ENCODE measurements around the gene COLGALT1. TPM values are rescaled to one million over a fixed set of nuclear protein-coding genes. Genes with fewer than 3 reads are reported as not detected.

Gene COLGALT1
- total RNA-seq, 2 experiments from 2014 or later, result 36.1 to 38.9 TPM

DNA sequence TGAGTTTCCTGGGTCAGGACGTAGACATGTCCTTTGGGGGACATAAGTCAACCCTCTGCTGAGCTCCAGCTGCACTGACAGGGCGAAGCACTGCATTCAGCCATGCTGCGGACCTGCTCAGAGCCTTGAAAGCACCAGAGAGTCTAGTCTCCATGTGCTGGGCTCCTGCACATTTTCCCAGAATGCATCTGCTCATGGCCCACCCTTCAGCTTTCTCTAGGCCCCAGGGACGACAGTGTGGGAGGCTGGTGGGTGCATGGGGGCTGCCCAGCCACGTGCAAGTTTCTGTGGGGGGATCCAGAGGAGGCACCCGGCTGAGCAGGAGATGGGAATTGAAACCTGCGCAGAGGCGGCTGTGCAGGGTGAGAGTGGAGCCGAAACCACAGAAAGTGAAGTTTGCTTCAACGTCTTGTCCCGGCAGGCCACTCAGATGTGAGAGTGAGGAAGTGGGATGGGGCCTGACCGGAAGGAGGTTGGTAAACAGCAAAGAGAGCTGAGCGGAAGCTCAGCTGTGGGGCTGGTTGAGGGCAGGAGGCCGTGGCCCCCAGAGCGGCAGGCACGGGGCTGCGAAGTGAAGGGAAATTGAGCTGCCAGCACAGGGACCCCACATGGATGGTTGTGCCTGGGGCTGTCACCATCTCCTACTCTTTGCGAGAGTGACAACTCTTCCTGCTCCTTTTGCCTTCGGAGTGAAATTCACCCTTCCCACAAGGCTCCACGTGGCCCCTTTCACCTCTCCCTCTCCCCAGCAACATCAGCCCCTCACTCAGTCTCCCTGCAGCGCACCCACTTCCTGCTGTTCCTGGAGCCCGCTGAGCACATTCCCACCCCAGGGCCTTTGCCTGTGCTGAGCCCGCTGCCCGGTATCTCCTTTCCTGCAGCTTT is 32.2 kb upstream of the COLGALT1 start:
- POLR2A ChIA-PET, result interaction anchor here (0.6 to 3.5 kb wide), 7 partner anchors 9 to 120 kb away, joined by 3 to 17 read pairs (median 3); partner anchors contain the start of gene PGLS

DNA sequence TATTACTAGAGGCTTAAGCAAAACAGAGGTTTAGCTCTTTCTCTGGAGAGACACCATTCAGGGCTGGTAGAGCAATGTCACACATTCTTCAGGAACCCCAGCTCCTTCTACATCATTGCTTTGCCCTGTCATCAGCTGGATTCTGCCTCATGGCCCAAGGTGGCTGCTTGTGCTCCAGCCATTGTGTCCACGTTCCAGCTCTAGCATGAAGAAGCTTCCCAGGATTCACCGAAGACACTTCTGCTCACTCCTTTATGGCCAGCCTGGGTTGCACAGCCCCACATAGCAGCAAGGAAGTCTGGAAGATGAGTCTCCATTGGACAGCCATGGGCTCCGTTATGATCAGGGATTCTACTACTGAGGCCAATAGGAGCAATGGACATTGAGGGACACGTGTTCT is 30.8 kb upstream of the COLGALT1 start:
- no peak overlapping the region for H3K27ac Mint-ChIP-seq
- CTCF ChIA-PET, result no interaction called here

More for the DNA sequence above, 32.2 kb upstream of the COLGALT1 start:
- Mint-ChIP-seq H3K9me3 (peaks cover 4% of the 10 kb centered on the region), H3K27me3 (peaks cover 2% of the 10 kb centered on the region), H3K4me1 (peaks cover 24% of the 10 kb centered on the region), H3K27ac (peak overlapping the region; percentile 73), H3K36me3 (ENCODE audit: low read depth) (peaks cover 16% of the 10 kb centered on the region), H3K4me3 (peak overlapping the region; percentile 54)
- CTCF ChIA-PET, result interaction anchor here (1.3 to 1.5 kb wide), 2 partner anchors 12 to 27 kb away, joined by 4 to 9 read pairs; partner anchors contain the start of gene PGLS
- peak; percentile 78 for DNase-seq

DNA sequence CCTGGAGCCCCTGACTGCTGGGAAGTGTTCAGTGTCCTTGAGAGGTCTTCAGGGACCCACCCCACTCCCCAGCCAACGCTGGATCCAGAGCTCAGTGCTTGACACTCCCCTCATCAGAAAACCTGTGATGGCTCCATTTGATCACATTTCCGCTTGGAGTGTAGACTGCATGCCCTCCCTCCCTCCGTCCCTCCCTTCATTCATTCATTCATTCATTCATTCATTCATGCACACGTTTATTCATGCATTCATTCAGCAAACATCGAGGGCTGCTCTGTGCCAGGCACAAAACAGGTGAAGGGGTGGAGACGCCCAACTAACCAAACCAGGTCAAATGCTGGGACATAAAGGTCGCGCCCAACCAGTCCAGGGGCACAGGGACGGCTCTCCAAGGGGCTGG is 30.3 kb upstream of the COLGALT1 start:
- H3K36me3 Mint-ChIP-seq (ENCODE audit: low read depth), result peaks cover 8% of the 10 kb centered on the region
- H3K4me1 Mint-ChIP-seq, result peaks cover 24% of the 10 kb centered on the region
- peaks cover 8% of the 10 kb centered on the region for H3K9me3 Mint-ChIP-seq
- H3K27ac Mint-ChIP-seq, result no peak overlapping the region
- DNase-seq, result no peak
- H3K4me3 Mint-ChIP-seq, result no peak overlapping the region
- H3K27me3 Mint-ChIP-seq, result peaks cover 7% of the 10 kb centered on the region
- ChIA-PET CTCF (no interaction called here), POLR2A (interaction anchor here (3.0 kb wide), 1 partner anchor 11 kb away, joined by 17 read pairs; no protein-coding TSS in a partner anchor)

More for the DNA sequence above, 30.8 kb upstream of the COLGALT1 start:
- H3K4me3 Mint-ChIP-seq, result no peak overlapping the region
- peaks cover 8% of the 10 kb centered on the region for H3K9me3 Mint-ChIP-seq
- H3K27me3 Mint-ChIP-seq, result peaks cover 7% of the 10 kb centered on the region
- POLR2A ChIA-PET, result interaction anchor here (3.0 to 3.5 kb wide), 2 partner anchors 11 to 13 kb away, joined by 16 to 17 read pairs; partner anchors contain the start of gene PGLS
- DNase-seq, result no peak
- peaks cover 12% of the 10 kb centered on the region for H3K36me3 Mint-ChIP-seq (ENCODE audit: low read depth)
- peaks cover 24% of the 10 kb centered on the region for H3K4me1 Mint-ChIP-seq

DNA sequence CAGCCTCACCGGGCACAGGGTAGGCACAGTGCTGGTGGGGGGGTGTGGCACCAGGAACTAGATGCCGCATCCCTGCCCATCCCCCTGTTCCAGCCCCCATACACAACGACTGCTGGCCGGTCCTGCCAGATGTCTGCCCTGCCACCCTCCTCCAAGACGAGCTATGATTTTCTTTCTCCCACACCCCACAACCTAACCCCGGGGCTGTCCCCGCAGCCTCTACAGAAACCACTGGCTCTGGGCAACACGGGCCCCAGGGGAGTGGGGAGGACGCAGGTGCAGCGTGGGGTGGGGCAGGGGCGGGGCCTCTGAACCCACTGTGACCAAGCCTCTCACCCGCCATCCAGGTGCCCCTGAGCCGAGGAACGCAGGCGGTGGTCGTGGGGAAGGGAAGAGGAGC is 28.5 kb upstream of the COLGALT1 start:
- Mint-ChIP-seq H3K4me3 (no peak overlapping the region), H3K9me3 (peaks cover 8% of the 10 kb centered on the region), H3K27me3 (peaks cover 8% of the 10 kb centered on the region), H3K27ac (no peak overlapping the region), H3K4me1 (peaks cover 24% of the 10 kb centered on the region), H3K36me3 (ENCODE audit: low read depth) (peaks cover 6% of the 10 kb centered on the region)
- ChIA-PET CTCF (interaction anchor here (0.6 to 0.7 kb wide), 2 partner anchors 23 to 58 kb away, joined by 3 read pairs; no protein-coding TSS in a partner anchor), POLR2A (no interaction called here)
- no peak for DNase-seq

DNA sequence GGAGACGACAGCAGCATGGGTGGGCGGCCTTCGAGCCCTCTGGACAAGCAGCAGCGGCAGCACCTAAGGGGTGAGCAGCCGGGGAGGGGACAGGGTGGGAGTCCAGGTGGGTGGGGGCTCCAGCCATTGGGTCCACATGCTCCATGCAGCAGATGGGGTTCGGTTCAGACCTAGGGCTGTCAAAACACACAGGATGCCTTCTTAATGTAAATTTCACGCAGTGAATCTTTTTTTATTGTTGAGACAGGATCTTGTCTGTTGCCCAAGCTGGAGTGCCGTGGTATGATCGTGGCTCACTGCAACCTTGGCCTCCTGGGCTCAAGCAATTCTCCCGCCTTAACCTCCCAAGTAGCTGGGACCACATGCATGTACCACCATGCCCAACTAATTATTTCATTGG is 28.1 kb upstream of the COLGALT1 start:
- no peak for DNase-seq
- Mint-ChIP-seq H3K27ac (no peak overlapping the region), H3K27me3 (peaks cover 8% of the 10 kb centered on the region), H3K9me3 (peaks cover 8% of the 10 kb centered on the region), H3K36me3 (ENCODE audit: low read depth) (peaks cover 6% of the 10 kb centered on the region), H3K4me3 (no peak overlapping the region), H3K4me1 (peaks cover 23% of the 10 kb centered on the region)
- POLR2A ChIA-PET, result no interaction called here
- CTCF ChIA-PET, result interaction anchor here (0.6 to 2.3 kb wide), 2 partner anchors 24 to 31 kb away, joined by 3 to 5 read pairs; no protein-coding TSS in a partner anchor

DNA sequence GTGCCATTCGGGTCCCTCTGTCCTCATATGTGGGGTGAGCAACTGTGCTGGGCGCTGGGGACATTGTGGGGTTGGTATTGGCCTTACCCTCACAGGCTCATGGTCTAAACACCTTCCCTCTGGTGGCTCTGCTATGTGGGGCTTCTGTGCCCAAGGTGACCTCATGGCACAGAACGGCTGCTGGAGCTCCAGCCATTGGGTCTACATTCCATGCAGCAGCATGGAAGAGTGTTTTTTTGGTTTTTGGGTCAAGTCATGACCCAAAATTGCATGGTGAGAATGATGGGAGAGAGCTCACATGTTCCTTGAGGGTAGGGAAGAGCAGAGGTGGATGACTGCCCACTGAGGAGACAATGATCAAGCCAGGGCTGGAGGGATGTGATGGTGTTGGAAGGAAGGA is 26.8 kb upstream of the COLGALT1 start:
- peaks cover 8% of the 10 kb centered on the region for H3K27me3 Mint-ChIP-seq
- no peaks in the 10 kb centered on the region for H3K36me3 Mint-ChIP-seq (ENCODE audit: low read depth)
- no peak overlapping the region for H3K27ac Mint-ChIP-seq
- DNase-seq, result no peak
- CTCF ChIA-PET, result interaction anchor here (1.4 to 2.3 kb wide), 2 partner anchors 17 to 32 kb away, joined by 3 to 5 read pairs; partner anchors contain the start of gene PGLS
- POLR2A ChIA-PET, result interaction anchor here (1.7 kb wide), 1 partner anchor 17 kb away, joined by 5 read pairs; the partner anchor contains the start of gene PGLS
- no peak overlapping the region for H3K4me3 Mint-ChIP-seq
- H3K9me3 Mint-ChIP-seq, result peaks cover 8% of the 10 kb centered on the region
- H3K4me1 Mint-ChIP-seq, result peaks cover 10% of the 10 kb centered on the region

DNA sequence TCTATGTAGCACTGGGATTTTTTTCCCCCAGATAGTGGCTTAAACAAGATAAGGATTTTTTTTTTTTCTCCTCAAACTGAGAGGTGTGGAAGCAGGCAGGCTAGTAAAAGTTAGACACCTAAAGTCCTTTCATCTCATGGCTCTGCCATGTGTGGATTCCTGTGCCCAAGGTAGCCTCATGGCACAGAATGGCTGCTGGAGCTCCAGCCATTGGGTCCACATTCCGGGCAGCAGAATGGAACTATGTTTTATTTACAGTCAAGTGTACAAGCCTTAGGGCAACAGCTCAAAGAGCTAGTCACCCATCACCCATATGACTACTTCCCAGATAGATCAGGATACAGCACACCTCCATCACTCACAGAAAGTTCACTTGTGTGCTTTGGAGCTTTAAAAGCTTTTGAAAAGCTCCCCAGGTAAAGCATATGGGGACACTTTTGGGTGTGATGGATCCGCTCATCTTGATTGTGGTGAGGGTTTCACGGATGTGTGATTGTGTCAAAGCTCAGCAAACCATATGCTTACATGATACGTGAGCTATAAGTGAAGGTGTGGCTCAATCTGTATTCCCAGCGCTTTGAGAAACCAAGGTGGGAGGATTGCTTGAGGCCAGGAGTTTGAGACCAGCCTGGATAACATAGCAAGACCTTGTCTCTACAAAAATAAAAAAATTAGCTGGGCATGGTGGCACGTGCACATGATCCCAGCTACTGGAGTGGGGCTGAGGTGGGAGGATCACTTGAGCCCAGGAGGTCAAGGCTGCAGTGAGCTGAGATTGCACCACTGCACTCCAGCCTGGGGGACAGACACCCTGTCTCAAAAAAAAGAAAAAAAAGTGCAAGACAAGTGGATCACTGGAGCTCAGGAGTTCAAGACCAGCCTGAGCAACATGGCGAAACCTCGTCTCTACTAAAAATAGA is 25.9 kb upstream of the COLGALT1 start:
- Mint-ChIP-seq H3K9me3 (peaks cover 8% of the 10 kb centered on the region), H3K27me3 (peaks cover 8% of the 10 kb centered on the region), H3K36me3 (ENCODE audit: low read depth) (no peaks in the 10 kb centered on the region), H3K27ac (no peak overlapping the region), H3K4me3 (no peak overlapping the region), H3K4me1 (peaks cover 3% of the 10 kb centered on the region)
- ChIA-PET CTCF (interaction anchor here (0.6 to 2.3 kb wide), 5 partner anchors 18 to 44 kb away, joined by 3 to 5 read pairs (median 3); partner anchors contain the start of gene PGLS), POLR2A (interaction anchor here (1.7 kb wide), 1 partner anchor 18 kb away, joined by 5 read pairs; the partner anchor contains the start of gene PGLS)
- no peak for DNase-seq

DNA sequence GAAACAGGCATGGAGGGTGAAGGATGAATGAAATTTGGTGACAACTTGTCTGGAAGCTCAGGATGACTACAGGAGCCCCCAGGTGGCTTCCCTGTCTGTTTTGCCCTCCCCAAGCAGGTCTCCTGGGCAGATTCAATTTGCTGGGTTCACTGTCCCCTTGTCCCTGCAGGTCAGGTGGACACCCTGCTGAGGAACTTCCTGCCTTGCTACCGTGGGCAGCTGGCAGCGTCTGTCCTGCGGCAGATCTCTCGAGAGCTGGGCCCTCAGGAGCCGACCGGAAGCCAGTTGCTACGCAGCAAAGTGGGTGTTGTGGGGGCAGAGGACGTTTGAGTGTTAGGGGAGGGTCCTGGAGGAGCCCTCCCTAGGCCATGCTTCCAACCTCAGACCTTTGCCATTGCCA is 24.9 kb upstream of the COLGALT1 start:
- Mint-ChIP-seq H3K36me3 (ENCODE audit: low read depth) (no peaks in the 10 kb centered on the region), H3K4me1 (no peaks in the 10 kb centered on the region), H3K27ac (no peak overlapping the region), H3K4me3 (no peak overlapping the region), H3K9me3 (peaks cover 4% of the 10 kb centered on the region), H3K27me3 (peaks cover 8% of the 10 kb centered on the region)
- ChIA-PET POLR2A (no interaction called here), CTCF (interaction anchor here (1.0 to 1.2 kb wide), 2 partner anchors 34 to 43 kb away, joined by 3 to 4 read pairs; no protein-coding TSS in a partner anchor)
- no peak for DNase-seq

DNA sequence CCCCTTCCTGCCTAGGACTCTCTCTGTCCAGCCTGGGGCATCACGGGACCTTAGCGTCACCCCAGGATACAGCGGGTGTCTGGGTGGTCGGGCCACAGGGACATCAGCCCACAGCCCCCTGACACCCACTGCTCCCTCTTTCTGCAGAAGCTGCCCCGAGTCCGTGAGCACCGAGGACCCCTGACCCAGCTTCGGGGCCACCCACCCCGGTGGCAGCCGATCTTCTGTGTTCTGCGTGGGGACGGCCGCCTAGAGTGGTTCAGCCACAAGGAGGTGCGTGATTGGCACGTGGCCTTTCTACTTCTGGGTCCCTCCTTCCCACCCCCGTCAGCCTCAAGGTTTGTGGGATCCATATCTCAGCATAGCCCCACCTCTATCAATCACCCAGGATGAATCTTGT is 23.3 kb upstream of the COLGALT1 start:
- Mint-ChIP-seq H3K27ac (no peak overlapping the region), H3K9me3 (peaks cover 4% of the 10 kb centered on the region), H3K4me1 (no peaks in the 10 kb centered on the region), H3K4me3 (no peak overlapping the region), H3K27me3 (peaks cover 6% of the 10 kb centered on the region), H3K36me3 (ENCODE audit: low read depth) (no peaks in the 10 kb centered on the region)
- POLR2A ChIA-PET, result no interaction called here
- CTCF ChIA-PET, result no interaction called here
- no peak for DNase-seq

DNA sequence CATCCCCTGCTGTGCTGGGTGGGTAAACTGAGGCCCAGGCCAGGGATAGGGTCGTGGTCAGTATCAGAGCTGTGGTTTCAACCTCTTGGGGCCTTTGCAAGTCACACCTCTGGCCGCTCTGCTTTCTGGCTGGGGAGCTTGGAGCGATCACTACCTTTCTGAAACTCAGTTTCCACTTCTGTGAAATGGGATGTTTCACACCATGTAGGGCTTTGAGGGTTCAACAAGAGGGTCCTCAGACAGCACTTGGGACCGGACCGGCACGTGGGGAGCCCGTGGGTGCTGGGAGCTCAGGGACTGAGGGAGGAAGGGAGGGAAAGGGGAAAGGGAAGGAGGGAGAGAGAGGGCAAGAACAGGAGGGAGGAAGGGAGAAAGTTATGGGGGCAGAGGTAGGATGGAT is 22.9 kb upstream of the COLGALT1 start:
- no peaks in the 10 kb centered on the region for H3K4me1 Mint-ChIP-seq
- no peak for DNase-seq
- peaks cover 8% of the 10 kb centered on the region for H3K27me3 Mint-ChIP-seq
- ChIA-PET CTCF (no interaction called here), POLR2A (no interaction called here)
- H3K27ac Mint-ChIP-seq, result no peak overlapping the region
- no peak overlapping the region for H3K4me3 Mint-ChIP-seq
- peaks cover 4% of the 10 kb centered on the region for H3K9me3 Mint-ChIP-seq
- H3K36me3 Mint-ChIP-seq (ENCODE audit: low read depth), result no peaks in the 10 kb centered on the region

DNA sequence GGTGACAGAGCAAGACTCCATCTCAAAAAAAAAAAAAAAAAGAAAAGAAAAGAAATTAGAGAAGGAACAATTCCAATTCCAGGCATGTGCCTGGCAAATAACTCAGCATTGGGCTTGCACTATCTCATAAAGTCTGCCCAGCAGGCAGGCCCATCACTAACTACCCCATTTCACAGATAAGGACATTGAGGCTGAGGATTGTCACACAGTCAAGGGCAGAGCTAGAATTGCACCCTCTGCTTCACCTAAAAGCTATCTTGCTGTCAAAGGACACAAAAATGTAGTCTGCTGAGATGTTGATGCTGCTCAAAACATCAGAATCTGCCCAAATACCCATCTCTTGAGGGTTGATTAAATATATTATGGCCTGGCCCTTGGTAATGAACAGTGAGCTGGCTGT is 20.7 kb upstream of the COLGALT1 start:
- Mint-ChIP-seq H3K27me3 (peaks cover 18% of the 10 kb centered on the region), H3K27ac (no peak overlapping the region), H3K4me3 (no peak overlapping the region), H3K36me3 (ENCODE audit: low read depth) (no peaks in the 10 kb centered on the region), H3K4me1 (peaks cover 13% of the 10 kb centered on the region), H3K9me3 (no peaks in the 10 kb centered on the region)
- CTCF ChIA-PET, result no interaction called here
- no peak for DNase-seq
- POLR2A ChIA-PET, result no interaction called here

DNA sequence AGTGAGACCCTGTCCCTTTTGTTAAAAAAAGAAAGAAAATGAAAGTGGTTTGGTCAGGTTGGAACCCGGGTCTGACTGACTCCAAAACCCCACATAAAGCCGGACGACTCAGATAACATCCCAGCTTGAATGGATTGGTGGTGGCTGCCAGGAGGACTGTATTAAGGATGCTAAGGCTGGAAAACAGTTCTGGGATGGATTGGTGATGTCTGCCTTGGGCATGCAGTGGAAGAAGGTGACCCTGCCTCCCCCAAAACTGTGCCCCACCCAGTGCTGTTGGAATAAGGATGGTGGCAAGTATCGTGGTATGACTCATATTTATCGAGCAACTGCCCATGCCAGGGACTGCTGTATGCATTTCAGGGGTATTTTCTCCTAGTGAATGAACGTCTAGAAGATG is 18.5 kb upstream of the COLGALT1 start:
- POLR2A ChIA-PET, result no interaction called here
- H3K9me3 Mint-ChIP-seq, result no peaks in the 10 kb centered on the region
- DNase-seq, result no peak
- H3K36me3 Mint-ChIP-seq (ENCODE audit: low read depth), result no peaks in the 10 kb centered on the region
- CTCF ChIA-PET, result no interaction called here
- peaks cover 17% of the 10 kb centered on the region for H3K27me3 Mint-ChIP-seq
- H3K27ac Mint-ChIP-seq, result no peak overlapping the region
- H3K4me1 Mint-ChIP-seq, result peaks cover 18% of the 10 kb centered on the region
- H3K4me3 Mint-ChIP-seq, result no peak overlapping the region

All from activated CD4-positive, alpha-beta memory T cell treated with anti-CD3 and anti-CD28 coated beads, Interleukin-2, amount 10 ng/mL, durations not matched to agents 7 days and 5 days (primary cell).